HG02840 (cell line): ENCODE results near the gene HOXB3.

Source experiments
- ATAC-seq: cut with Tn5 transposase; IDR thresholded peaks from one replicate; pipeline ENCODE4 v1.9.1; 2021; ENCODE audit warnings: mild to moderate bottlenecking, moderate library complexity, moderate number of reproducible peaks; ENCODE audit not compliant: unreplicated experiment, low FRiP score

HOXB3 gene

DNA sequence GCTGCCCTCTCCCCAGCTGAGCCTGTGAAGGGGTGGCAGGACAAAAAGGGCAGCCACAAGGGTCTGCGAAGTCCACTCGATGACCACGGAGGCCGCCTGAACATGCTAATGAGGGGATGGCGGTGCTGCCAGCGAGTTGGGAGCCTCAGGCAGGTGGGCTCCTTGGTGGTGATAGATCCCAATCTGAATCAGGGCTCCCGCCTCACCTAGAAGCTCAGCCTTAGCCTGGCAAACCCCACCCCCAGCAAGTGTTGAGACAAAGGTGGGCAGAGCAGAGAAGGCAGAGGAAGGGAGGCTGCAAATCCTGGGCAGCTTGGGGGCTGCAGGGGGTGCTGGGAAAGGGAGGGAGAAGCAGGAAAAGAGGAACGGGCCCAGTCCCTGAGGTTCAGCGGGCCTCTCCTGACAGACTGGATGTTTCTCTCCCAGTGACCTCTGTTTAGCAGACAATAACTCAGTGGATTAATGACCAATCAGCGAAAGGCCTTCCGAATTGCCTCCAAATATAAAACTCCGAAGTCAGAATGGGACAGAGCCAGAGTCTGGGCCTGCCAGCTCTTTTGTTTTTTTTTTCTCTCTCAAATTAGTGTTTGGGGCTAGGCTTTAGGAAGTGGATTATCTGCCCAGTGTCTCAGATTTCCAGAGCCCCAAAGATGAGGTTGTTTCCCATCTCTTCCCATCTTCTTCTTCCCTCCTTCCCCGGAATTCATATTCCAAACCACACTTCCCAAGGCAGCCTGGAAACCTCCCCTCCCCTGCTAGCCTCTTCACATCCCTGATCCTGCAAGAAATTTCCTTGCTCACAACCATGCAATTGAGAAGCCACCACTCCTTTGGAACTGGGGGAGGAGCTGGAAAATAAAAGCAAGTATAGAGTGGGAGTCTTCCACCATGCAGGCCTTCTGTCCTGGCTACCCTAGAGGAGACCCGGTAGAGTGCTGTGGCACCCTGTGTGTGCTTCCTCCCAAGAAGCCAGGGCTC lies 29.9 kb downstream of the HOXB3 start:
- ATAC-seq, result no peak

GRCh38 chr17:48559122-48559839 lies 30.8 kb downstream of the HOXB3 start:
- ATAC-seq, result no peak

DNA sequence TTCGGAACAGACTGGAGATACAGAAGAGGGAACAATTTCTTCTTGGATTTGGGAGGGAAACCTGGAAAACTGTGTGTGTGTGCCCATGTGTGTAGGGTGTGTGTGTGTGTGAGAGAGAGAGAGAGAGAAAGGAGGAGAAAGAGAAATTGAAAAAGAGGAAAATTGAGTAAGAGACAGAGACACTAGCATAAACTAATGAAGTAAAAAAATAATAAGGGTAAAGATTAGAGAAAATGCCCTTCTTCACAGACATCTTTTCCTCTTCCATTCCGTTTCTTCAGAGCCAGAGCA lies 31.3 kb downstream of the HOXB3 start:
- ATAC-seq, result no peak

DNA sequence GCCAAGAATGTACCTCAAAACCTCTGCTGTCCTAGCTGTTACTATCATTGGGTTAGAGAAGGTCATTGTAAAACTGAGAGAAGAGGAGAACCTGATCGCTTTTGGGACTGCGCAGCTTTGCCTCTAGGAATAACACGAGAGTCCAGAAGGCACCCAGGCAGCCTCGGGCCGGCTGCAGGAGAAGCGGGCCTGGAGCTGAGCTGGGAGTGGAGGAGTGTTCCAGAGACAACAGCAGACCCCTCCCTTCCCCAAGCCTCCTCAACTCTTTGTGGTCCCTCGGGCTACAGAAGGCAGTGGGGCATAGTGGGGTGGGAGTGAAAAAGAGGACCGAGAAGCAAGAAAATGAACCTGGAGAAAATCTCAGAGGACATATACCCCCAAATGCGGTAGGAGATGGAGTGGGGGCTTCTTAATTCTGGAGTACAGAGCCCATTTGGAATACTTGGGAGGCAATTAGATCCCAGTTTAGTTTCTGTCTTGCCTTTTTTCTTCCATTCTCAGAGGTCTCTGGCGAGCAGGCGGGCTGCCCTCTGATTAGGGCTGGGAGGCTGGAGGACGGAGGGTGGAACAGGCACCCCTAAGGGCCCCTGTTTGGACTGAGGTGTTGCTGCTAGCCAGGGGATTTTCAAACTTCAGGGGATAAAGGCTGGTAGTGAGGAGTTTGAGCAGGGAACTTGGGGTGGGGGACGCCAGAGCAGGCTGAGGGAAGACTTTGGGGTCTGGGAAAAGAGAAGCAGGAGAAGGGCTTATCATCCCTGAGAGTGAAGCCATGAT lies 31.8 kb downstream of the HOXB3 start:
- no peak for ATAC-seq

DNA sequence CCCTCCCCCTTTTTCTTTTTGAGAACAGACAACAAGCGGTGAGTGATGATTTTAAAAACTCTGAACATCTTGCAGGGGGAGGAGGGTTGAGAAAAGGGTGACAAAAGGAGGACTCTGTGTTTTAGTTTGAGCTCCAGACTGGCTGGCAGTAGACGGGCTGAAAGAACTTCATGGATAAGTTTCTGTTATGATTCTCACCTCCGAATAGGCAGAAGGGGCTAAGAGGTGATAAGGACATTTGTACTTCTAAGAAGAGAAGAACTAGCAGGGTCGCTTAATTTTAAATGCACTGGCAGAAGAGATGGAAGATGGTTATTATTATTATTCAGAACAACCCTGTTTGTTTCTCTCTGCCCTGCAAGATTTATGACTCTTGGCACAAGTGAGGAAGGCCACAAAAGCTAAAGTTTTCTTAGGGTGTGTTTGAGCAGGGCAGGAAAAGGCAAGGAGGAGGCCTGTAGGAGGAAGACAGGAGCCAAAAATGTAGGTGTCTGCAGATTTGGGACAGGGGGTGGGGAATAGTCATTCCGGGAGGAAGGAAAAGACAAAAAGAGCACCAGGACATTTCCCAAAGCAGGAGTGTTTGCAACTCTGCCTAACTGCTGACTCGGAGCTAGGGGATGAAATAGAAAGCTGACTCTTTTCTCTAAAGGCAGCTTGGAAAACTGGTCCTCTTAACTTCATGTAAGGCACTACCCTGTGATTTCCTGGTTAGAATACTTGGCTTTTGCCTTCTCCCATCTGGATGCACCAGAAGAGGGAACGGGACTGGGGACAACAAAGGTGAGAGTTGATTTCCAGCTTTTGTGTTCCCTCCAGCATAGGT lies 33.3 kb downstream of the HOXB3 start:
- no peak for ATAC-seq

GRCh38 chr17:48556229-48556575 lies 33.8 kb downstream of the HOXB3 start:
- no peak for ATAC-seq

- ATAC-seq, result no peak
Observed at GRCh38 chr17:48555258-48556228, 34.5 kb downstream of the HOXB3 start.

GRCh38 chr17:48554412-48555257 lies 35.4 kb downstream of the HOXB3 start:
- no peak for ATAC-seq

- ATAC-seq, result no peak
Observed at GRCh38 chr17:48553826-48554225, 36.2 kb downstream of the HOXB3 start.

- ATAC-seq, result no peak
Observed at GRCh38 chr17:48553190-48553547, 36.9 kb downstream of the HOXB3 start.

- ATAC-seq, result no peak
Observed at GRCh38 chr17:48552466-48553189, 37.4 kb downstream of the HOXB3 start.

- no peak for ATAC-seq
Observed at GRCh38 chr17:48551596-48552465, 38.2 kb downstream of the HOXB3 start.

DNA sequence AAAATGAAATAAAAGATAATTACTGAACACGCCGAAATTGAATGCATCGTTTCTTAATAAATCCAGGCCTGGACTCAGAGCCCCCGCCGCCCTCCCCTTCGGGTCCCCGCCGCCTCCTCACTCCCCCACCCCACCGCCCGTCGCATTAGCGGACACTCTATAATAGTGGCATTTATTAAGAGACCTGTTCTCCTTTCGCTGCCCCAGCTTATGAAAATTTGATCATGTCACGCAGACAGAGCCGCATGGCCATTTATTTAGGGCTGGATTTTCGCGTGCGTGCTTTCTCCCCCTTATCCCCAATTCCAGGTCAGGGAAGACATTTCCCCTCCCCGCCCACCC lies 38.9 kb downstream of the HOXB3 start:
- ATAC-seq, result no peak

- no peak for ATAC-seq
Observed at GRCh38 chr17:48550502-48551213, 39.4 kb downstream of the HOXB3 start.

DNA sequence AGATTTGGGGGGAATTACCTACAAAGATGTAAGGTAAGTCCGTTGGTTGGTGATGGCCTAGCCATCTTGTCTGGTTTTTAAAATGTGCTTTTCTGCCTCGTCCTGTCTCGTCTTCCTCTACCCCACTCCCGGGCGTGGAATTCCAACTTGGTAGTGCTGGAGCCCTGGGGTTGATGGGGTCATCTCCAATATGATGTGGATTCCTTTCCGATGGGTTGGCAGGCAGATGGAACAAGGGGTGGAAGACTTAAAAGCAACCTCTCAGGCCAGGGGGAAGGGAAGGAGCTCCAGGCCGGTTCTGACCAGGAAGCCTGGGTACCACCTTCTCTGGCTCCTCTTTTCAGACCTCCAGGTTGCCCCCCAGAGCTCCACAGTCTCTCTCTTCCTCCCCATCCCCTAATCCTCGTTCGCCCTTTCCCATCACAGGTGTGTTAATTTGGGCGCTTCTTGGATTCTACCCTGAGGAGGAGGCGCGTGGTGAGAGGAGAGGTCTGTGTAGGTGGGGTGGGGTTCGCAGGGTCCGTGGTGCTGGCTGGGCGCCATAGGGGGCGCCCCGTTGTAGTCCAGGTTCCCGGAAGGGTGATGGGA lies 40.0 kb downstream of the HOXB3 start:
- ATAC-seq, result no peak

DNA sequence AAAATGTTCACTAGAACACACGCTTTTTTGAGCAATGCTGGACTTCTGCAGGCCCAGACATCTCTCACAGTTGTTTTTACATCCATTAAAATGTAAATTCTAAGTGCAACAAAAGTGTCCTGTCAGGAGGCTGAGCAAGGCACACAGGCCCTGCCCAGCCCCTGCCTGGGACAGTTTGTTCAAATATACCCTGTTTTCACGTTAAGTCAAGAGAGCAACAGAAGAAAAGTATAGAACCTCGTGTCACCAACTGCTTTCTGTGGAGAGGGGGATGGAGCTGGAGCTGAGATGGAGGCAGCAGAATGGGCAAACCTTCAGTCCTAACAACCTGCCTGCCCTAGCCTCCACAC lies 40.8 kb downstream of the HOXB3 start:
- no peak for ATAC-seq
